ENCODE results near the gene TUBG1. TPM values are rescaled to one million over a fixed set of nuclear protein-coding genes. Genes with fewer than 3 reads are reported as not detected.

Gene TUBG1
- total and polyA plus RNA-seq, 2 of the 8 experiments (the other 6 are each of a cell fraction or from before 2014, with no cell fraction given): 109 to 208 TPM

DNA sequence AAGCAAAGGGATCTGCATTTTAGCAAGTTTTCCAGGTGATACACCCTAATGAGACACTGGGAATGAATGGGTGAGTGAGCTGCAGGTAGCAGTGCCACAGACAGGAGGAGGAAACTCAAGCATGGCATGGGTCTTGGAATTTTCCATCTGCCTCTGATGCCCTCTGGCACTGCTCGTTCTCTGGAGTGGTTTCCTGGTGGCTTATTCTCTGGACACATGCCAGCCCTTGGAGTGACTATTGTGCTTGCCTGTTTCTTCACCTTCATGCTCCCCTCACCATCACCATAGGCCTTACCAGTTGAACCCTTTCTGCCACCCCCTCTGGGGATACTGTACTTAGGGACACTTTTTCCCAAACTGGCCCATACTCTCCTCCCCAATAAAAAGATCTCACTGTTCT is 45.9 kb upstream of the TUBG1 start:
- no peak overlapping the region for H3K27ac ChIP-seq (ENCODE audit: low read depth, low read length)
- no peak overlapping the region for H3K14ac ChIP-seq (ENCODE audit: insufficient read length)
- H2BK20ac ChIP-seq (ENCODE audit: low read length): no peak overlapping the region
- no peak for DNase-seq (ENCODE audit: low read depth in 1 of 2, low spot score in 2 of 2)
- POLR2A ChIA-PET (ENCODE audit: partially characterized antibody): interaction anchor here (1.1 to 8.1 kb wide), 4 partner anchors 12 to 120 kb away, joined by 3 to 74 read pairs (median 4); partner anchors contain the start of gene PSMC3IP
- no peak overlapping the region for H2AFZ ChIP-seq (ENCODE audit: low read length)
- no peak overlapping the region for H4K5ac ChIP-seq (ENCODE audit: insufficient read length, low read depth, low read length)
- no peak overlapping the region for H4K91ac ChIP-seq (replicated peaks; ENCODE audit: insufficient read length, low read length)
- H3K27me3 ChIP-seq (replicated peaks in 1 of 4; ENCODE audit: control insufficient read depth in 3 of 4, extremely low read depth in 1 of 4, insufficient read depth in 3 of 4, low read length in 3 of 4): no peaks in the 10 kb centered on the region
- H4K8ac ChIP-seq (ENCODE audit: extremely low read depth, insufficient read depth, low read length): no peak overlapping the region
- peaks cover 0 to 21% (median 9%) of the 10 kb centered on the region in 4 experiments; a peak in 5 of 7 replicates for H3K4me1 ChIP-seq (replicated peaks in 1 of 4; ENCODE audit: control insufficient read depth in 3 of 4, insufficient read depth in 4 of 4, low read length in 3 of 4)
- H3K56ac ChIP-seq (replicated peaks; ENCODE audit: insufficient read length, low read depth, low read length): no peak overlapping the region
- peaks cover 3 to 19% (median 11%) of the 10 kb centered on the region in 4 experiments; a peak in 6 of 8 replicates for H3K36me3 ChIP-seq (ENCODE audit: control insufficient read depth in 2 of 4, insufficient read depth in 4 of 4, low read length in 3 of 4)
- H3K23ac ChIP-seq (ENCODE audit: insufficient read length): no peak overlapping the region
- H4K20me1 ChIP-seq (replicated peaks in 1 of 2; ENCODE audit: control insufficient read depth in 1 of 2, insufficient read depth in 2 of 2, low read length in 2 of 2): peaks cover 0 to 1% of the 10 kb centered on the region in 2 experiments
- FAIRE-seq: no peak
- no peak overlapping the region for H2BK120ac ChIP-seq (replicated peaks; ENCODE audit: low read depth, low read length)
- no peak overlapping the region for H3K4ac ChIP-seq (replicated peaks; ENCODE audit: insufficient read length, low read depth, low read length)
- CTCF ChIA-PET (ENCODE audit: partially characterized antibody): interaction anchor here (1.0 to 1.6 kb wide), 6 partner anchors 15 to 746 kb away, joined by 3 to 7 read pairs (median 4); no protein-coding TSS in a partner anchor
- peak overlapping the region; percentile 88 to 91 for H3K4me2 ChIP-seq (ENCODE audit: insufficient read depth in 1 of 2, low read depth in 2 of 2, low read length in 2 of 2)
- H2AK5ac ChIP-seq (ENCODE audit: low read depth, low read length): no peak overlapping the region
- H3K9me3 ChIP-seq (ENCODE audit: insufficient read depth in 2 of 2, low read depth in 1 of 2, low read length in 1 of 2): no peaks in the 10 kb centered on the region
- H3K18ac ChIP-seq (ENCODE audit: extremely low read depth, low read length): no peak overlapping the region
- no peak overlapping the region for H2BK15ac ChIP-seq (ENCODE audit: low read length)
- H3K23me2 ChIP-seq (ENCODE audit: low read depth, low read length): peaks cover 18% of the 10 kb centered on the region
- H3K79me1 ChIP-seq (ENCODE audit: low read depth, low read length): peaks cover 17% of the 10 kb centered on the region
- peak overlapping the region in 1 of 4 experiments; percentile 83; a peak in 2 of 8 replicates for H3K4me3 ChIP-seq (ENCODE audit: extremely low read depth in 1 of 4, insufficient read depth in 2 of 4, low read depth in 3 of 4, low read length in 4 of 4)
- WGBS, 2 experiments (ENCODE audit: extremely low coverage in 1 of 2, insufficient coverage in 1 of 2, insufficient read length in 1 of 2, insufficient replicate concordance in 2 of 2, low coverage in 1 of 2, low lambda C conversion rate in 2 of 2, missing lambda C conversion rate in 1 of 2): 93% methylated on average over 1 of the region's 1 CpG; no CpG with 5 or more reads in 1 of the 2 experiments
- peaks cover 9 to 22% of the 10 kb centered on the region in 2 experiments; a peak in 3 of 4 replicates for H3K79me2 ChIP-seq (ENCODE audit: control insufficient read depth in 1 of 2, insufficient read depth in 2 of 2, low read length in 2 of 2)
- H2BK12ac ChIP-seq (ENCODE audit: low read depth, low read length): no peak overlapping the region
- H3K9ac ChIP-seq (replicated peaks in 1 of 4; ENCODE audit: extremely low read depth in 1 of 4, low read depth in 3 of 4, low read length in 3 of 4): peak overlapping the region in 1 of 4 experiments; percentile 83; a peak in 1 of 7 replicates
- H2BK5ac ChIP-seq (ENCODE audit: low read depth, low read length): no peak overlapping the region
- no peak for TF ChIP-seq JUN (IDR thresholded peaks at IDR 0.05; ENCODE audit: low read depth, low read length)
- TF ChIP-seq SRF (IDR thresholded peaks at IDR 0.05; ENCODE audit: low read depth, low read length): no peak
- TF ChIP-seq SIN3A (conservative IDR thresholded peaks at IDR 0.05 in 1 of 2, IDR thresholded peaks at IDR 0.05 in 1 of 2; ENCODE audit: low read depth in 1 of 2, low read length in 2 of 2): no peak
- TF ChIP-seq NRF1 (IDR thresholded peaks at IDR 0.05; ENCODE audit: low read depth, low read length): no peak
- TF ChIP-seq RAD21 (IDR thresholded peaks at IDR 0.05 in 1 of 2, conservative IDR thresholded peaks at IDR 0.05 in 1 of 2; ENCODE audit: low read depth in 2 of 2, low read length in 2 of 2): no peak
- no peak for TF ChIP-seq TAF7 (optimal IDR thresholded peaks at IDR 0.05; ENCODE audit: borderline replicate concordance, low read depth, low read length)
- no peak for TF ChIP-seq KDM5A (IDR thresholded peaks at IDR 0.05; ENCODE audit: low read length)
- no peak for TF ChIP-seq SP4 (IDR thresholded peaks at IDR 0.05; ENCODE audit: low read length)
- no peak for TF ChIP-seq SIX5 (IDR thresholded peaks at IDR 0.05; ENCODE audit: low read depth, low read length)
- TF ChIP-seq, protein P1, sequence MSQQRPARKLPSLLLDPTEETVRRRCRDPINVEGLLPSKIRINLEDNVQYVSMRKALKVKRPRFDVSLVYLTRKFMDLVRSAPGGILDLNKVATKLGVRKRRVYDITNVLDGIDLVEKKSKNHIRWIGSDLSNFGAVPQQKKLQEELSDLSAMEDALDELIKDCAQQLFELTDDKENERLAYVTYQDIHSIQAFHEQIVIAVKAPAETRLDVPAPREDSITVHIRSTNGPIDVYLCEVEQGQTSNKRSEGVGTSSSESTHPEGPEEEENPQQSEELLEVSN (IDR thresholded peaks at IDR 0.05): no peak
- no peak for TF ChIP-seq BCL11A (IDR thresholded peaks at IDR 0.05; ENCODE audit: low read depth in 2 of 2, low read length in 2 of 2)
- TF ChIP-seq SP1 (IDR thresholded peaks at IDR 0.05; ENCODE audit: low read depth, low read length): no peak

Measured in H1 (cell line).